ENCODE data around the gene EBLN1. TPM values are rescaled to one million over a fixed set of nuclear protein-coding genes. Genes with fewer than 3 reads are reported as not detected.

The EBLN1 gene
- total and polyA plus RNA-seq, 2 of the 8 experiments (the other 6 are each of a cell fraction or from before 2014, with no cell fraction given), result not detected

DNA sequence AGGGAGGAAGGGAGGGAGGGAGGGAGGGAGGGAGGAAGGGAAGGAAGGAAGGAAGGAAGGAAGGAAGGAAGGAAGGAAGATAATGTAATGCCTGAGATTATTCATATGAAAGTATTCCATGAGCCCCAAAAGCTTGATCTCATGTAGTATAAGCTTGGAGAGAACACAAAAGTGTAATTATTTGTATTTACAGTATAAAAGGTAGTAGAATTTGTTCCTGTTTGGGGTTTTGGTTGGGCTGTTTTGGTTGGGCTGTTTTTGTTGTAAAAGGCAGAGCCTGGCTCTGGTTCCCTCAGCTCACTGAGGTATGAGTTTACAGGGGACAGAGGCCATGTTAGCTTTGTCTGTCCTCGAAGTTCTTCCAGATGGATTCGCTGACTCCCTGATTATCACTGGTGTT lies 45.3 kb upstream of the EBLN1 start:
- Histone ChIP-seq H4K20me1 (replicated peaks in 1 of 2; ENCODE audit: control insufficient read depth in 1 of 2, insufficient read depth in 2 of 2, low read length in 2 of 2) (no peaks in the 10 kb centered on the region), H4K8ac (ENCODE audit: extremely low read depth, insufficient read depth, low read length) (no peak overlapping the region), H3K36me3 (ENCODE audit: control insufficient read depth in 2 of 4, insufficient read depth in 4 of 4, low read length in 3 of 4) (no peaks in the 10 kb centered on the region), H2AK5ac (ENCODE audit: low read depth, low read length) (no peak overlapping the region), H3K79me2 (ENCODE audit: control insufficient read depth in 1 of 2, insufficient read depth in 2 of 2, low read length in 2 of 2) (no peaks in the 10 kb centered on the region), H2BK120ac (replicated peaks; ENCODE audit: low read depth, low read length) (no peak overlapping the region), H3K79me1 (ENCODE audit: low read depth, low read length) (no peaks in the 10 kb centered on the region), H3K9ac (replicated peaks in 1 of 4; ENCODE audit: extremely low read depth in 1 of 4, low read depth in 3 of 4, low read length in 3 of 4) (no peak overlapping the region), H2BK15ac (ENCODE audit: low read length) (no peak overlapping the region), H3K18ac (ENCODE audit: extremely low read depth, low read length) (no peak overlapping the region), H3K27ac (ENCODE audit: low read depth, low read length) (no peak overlapping the region), H2BK12ac (ENCODE audit: low read depth, low read length) (no peak overlapping the region), H2AFZ (ENCODE audit: low read length) (peak overlapping the region; percentile 44), H3K4me3 (ENCODE audit: extremely low read depth in 1 of 4, insufficient read depth in 2 of 4, low read depth in 3 of 4, low read length in 4 of 4) (no peak overlapping the region), H3K4ac (replicated peaks; ENCODE audit: insufficient read length, low read depth, low read length) (no peak overlapping the region), H3K9me3 (ENCODE audit: insufficient read depth in 2 of 2, low read depth in 1 of 2, low read length in 1 of 2) (no peaks in the 10 kb centered on the region), H4K5ac (ENCODE audit: insufficient read length, low read depth, low read length) (no peak overlapping the region), H2BK20ac (ENCODE audit: low read length) (no peak overlapping the region), H3K4me2 (ENCODE audit: insufficient read depth in 1 of 2, low read depth in 2 of 2, low read length in 2 of 2) (no peak overlapping the region), H3K23ac (ENCODE audit: insufficient read length) (no peak overlapping the region), H3K4me1 (replicated peaks in 1 of 4; ENCODE audit: control insufficient read depth in 3 of 4, insufficient read depth in 4 of 4, low read length in 3 of 4) (no peaks in the 10 kb centered on the region), H3K56ac (replicated peaks; ENCODE audit: insufficient read length, low read depth, low read length) (no peak overlapping the region), H3K27me3 (replicated peaks in 1 of 4; ENCODE audit: control insufficient read depth in 3 of 4, extremely low read depth in 1 of 4, insufficient read depth in 3 of 4, low read length in 3 of 4) (peaks cover 0 to 1% (median 0%) of the 10 kb centered on the region in 4 experiments; a peak in 3 of 7 replicates), H3K14ac (ENCODE audit: insufficient read length) (no peak overlapping the region), H4K91ac (replicated peaks; ENCODE audit: insufficient read length, low read length) (no peak overlapping the region), H2BK5ac (ENCODE audit: low read depth, low read length) (no peak overlapping the region), H3K23me2 (ENCODE audit: low read depth, low read length) (no peaks in the 10 kb centered on the region)
- FAIRE-seq, result no peak
- ChIA-PET POLR2A (ENCODE audit: partially characterized antibody) (interaction anchor here (1.1 kb wide), 1 partner anchor 100 kb away, joined by 3 read pairs; no protein-coding TSS in a partner anchor), CTCF (ENCODE audit: partially characterized antibody) (no interaction called here)
- TF ChIP-seq YY1 (IDR thresholded peaks at IDR 0.05; ENCODE audit: low read depth, low read length), result no peak
- TF ChIP-seq GTF2F1 (IDR thresholded peaks at IDR 0.05; ENCODE audit: borderline replicate concordance, low read depth, low read length), result no peak
- no peak for TF ChIP-seq SUZ12 (IDR thresholded peaks at IDR 0.05; ENCODE audit: low read length)
- TF ChIP-seq CREB1 (IDR thresholded peaks at IDR 0.05), result no peak
- TF ChIP-seq HDAC2 (IDR thresholded peaks at IDR 0.05; ENCODE audit: borderline replicate concordance in 1 of 2, low read depth in 2 of 2, low read length in 2 of 2), result no peak
- TF ChIP-seq POU5F1 (IDR thresholded peaks at IDR 0.05; ENCODE audit: low read depth, low read length), result no peak
- no peak for TF ChIP-seq RBBP5 (IDR thresholded peaks at IDR 0.05; ENCODE audit: borderline replicate concordance, low read depth, low read length)
- TF ChIP-seq ATF3 (IDR thresholded peaks at IDR 0.05; ENCODE audit: insufficient read depth, low read depth, low read length), result no peak
- no peak for DNase-seq (ENCODE audit: low read depth in 1 of 2, low spot score in 2 of 2)
- 85% methylated on average over 2 of the region's 2 CpGs; no CpG with 5 or more reads in 1 of the 2 experiments for WGBS, 2 experiments (ENCODE audit: extremely low coverage in 1 of 2, insufficient coverage in 1 of 2, insufficient read length in 1 of 2, insufficient replicate concordance in 2 of 2, low coverage in 1 of 2, low lambda C conversion rate in 2 of 2, missing lambda C conversion rate in 1 of 2)

Data from H1 (cell line).